OCI-LY1 (cell line): ENCODE measurements around the gene PKP3.
"Not testable (repeated sequence)": the region's sequence is repeated elsewhere in the genome, so short reads cannot be mapped to it uniquely, and the experiment has no call there.

Experiments used
- H2AFZ ChIP-seq: fragments of 200-600 bp; sonication (generic), shearing (Covaris generic); 2 replicates; pipeline ENCODE4 v1.6.0; 2014; ENCODE audit warnings: antibody characterized with exemption, mild to moderate bottlenecking, low read length
- H3F3A ChIP-seq: fragments of 200-600 bp; sonication (generic), shearing (Covaris generic); 2 replicates; pipeline ENCODE4 v1.6.0; 2014; ENCODE audit warnings: mild to moderate bottlenecking, antibody characterized with exemption, low read length, moderate library complexity; ENCODE audit not compliant: insufficient read depth
- H3K27ac ChIP-seq: fragments of 200-600 bp; sonication (generic); 2 replicates; pipeline ENCODE4 v1.5.1; 2014; ENCODE audit warnings: low read length, mixed run types, mild to moderate bottlenecking, low read depth; ENCODE audit not compliant: poor library complexity, severe bottlenecking
- H3K27me3 ChIP-seq: fragments of 200-600 bp; sonication (generic); 2 replicates; pipeline ENCODE4 v1.6.0; 2014; ENCODE audit warnings: antibody characterized with exemption, mild to moderate bottlenecking, low read length, moderate library complexity; ENCODE audit not compliant: insufficient read depth
- H3K36me3 ChIP-seq: fragments of 200-600 bp; sonication (generic); 2 replicates; pipeline ENCODE4 v1.6.1; 2014; ENCODE audit warnings: mild to moderate bottlenecking, antibody characterized with exemption, low read length, moderate library complexity, mixed read lengths; ENCODE audit not compliant: insufficient read depth
- H3K4me1 ChIP-seq: fragments of 200-600 bp; sonication (generic); 2 replicates; pipeline ENCODE4 v1.5.1; 2014; ENCODE audit warnings: mild to moderate bottlenecking, low read length, moderate library complexity; ENCODE audit not compliant: insufficient read depth, severe bottlenecking
- H3K4me2 ChIP-seq: fragments of 200-600 bp; sonication (generic), shearing (Covaris generic); 2 replicates; pipeline ENCODE4 v1.6.1; 2014; ENCODE audit warnings: low read length
- H3K4me3 ChIP-seq: fragments of 200-600 bp; sonication (generic); 2 replicates; pipeline ENCODE4 v1.5.1; 2014; ENCODE audit warnings: low read length, low read depth, mild to moderate bottlenecking, mixed read lengths; ENCODE audit not compliant: poor library complexity, severe bottlenecking
- H3K79me2 ChIP-seq: fragments of 200-600 bp; shearing (Covaris generic); 2 replicates; pipeline ENCODE4 v1.6.1; 2016; ENCODE audit warnings: mixed run types, low read length, mixed read lengths; ENCODE audit not compliant: insufficient read depth
- H3K9ac ChIP-seq: fragments of 200-600 bp; sonication (generic), shearing (Covaris generic); 2 replicates; pipeline ENCODE4 v1.6.1; 2014; ENCODE audit warnings: mild to moderate bottlenecking, low read length, mixed read lengths
- H3K9me2 ChIP-seq: fragments of 200-600 bp; sonication (generic), shearing (Covaris generic); 2 replicates; pipeline ENCODE4 v1.6.1; 2014; ENCODE audit warnings: low read depth, mild to moderate bottlenecking, low read length, mixed read lengths
- H3K9me3 ChIP-seq: fragments of 200-600 bp; shearing (Covaris generic); 2 replicates; pipeline ENCODE4 v1.6.1; 2014; ENCODE audit warnings: low read length, mixed read lengths
- H4K20me1 ChIP-seq: fragments of 200-600 bp; sonication (generic), shearing (Covaris generic); 2 replicates; pipeline ENCODE4 v1.6.0; 2016; ENCODE audit warnings: mild to moderate bottlenecking, low read length; ENCODE audit not compliant: insufficient read depth
- EZH2 ChIP-seq: fragments of 200-600 bp; sonication (generic), shearing (Covaris generic); IDR thresholded peaks from 2 replicates; pipeline ENCODE4 v1.8.0; 2017; ENCODE audit warnings: borderline replicate concordance, mixed run types, mild to moderate bottlenecking, antibody characterized with exemption, low read length, moderate library complexity, mixed read lengths
- TF ChIP-seq, protein P1 (sequence below): fragments of 200-600 bp; sonication (generic), shearing (Covaris generic); IDR thresholded peaks from 2 replicates; pipeline ENCODE4 v1.5.1; 2017; ENCODE audit warnings: mild to moderate bottlenecking, antibody characterized with exemption, low read length, moderate library complexity, mixed read lengths

Gene PKP3

GRCh38 chr11:433641-434040 lies 39.6 kb downstream of the PKP3 start:
- no peak overlapping the region for H3K9ac ChIP-seq
- H3K4me2 ChIP-seq, result no peak overlapping the region
- H3K79me2 ChIP-seq, result no peaks in the 10 kb centered on the region
- no peaks in the 10 kb centered on the region for H3K36me3 ChIP-seq
- no peaks in the 10 kb centered on the region for H3K9me3 ChIP-seq
- no peaks in the 10 kb centered on the region for H3F3A ChIP-seq
- TF ChIP-seq, protein P1, sequence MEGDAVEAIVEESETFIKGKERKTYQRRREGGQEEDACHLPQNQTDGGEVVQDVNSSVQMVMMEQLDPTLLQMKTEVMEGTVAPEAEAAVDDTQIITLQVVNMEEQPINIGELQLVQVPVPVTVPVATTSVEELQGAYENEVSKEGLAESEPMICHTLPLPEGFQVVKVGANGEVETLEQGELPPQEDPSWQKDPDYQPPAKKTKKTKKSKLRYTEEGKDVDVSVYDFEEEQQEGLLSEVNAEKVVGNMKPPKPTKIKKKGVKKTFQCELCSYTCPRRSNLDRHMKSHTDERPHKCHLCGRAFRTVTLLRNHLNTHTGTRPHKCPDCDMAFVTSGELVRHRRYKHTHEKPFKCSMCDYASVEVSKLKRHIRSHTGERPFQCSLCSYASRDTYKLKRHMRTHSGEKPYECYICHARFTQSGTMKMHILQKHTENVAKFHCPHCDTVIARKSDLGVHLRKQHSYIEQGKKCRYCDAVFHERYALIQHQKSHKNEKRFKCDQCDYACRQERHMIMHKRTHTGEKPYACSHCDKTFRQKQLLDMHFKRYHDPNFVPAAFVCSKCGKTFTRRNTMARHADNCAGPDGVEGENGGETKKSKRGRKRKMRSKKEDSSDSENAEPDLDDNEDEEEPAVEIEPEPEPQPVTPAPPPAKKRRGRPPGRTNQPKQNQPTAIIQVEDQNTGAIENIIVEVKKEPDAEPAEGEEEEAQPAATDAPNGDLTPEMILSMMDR, result no peak
- no peak for TF ChIP-seq EZH2
- no peak overlapping the region for H3K4me3 ChIP-seq
- H3K9me2 ChIP-seq, result no peaks in the 10 kb centered on the region
- no peaks in the 10 kb centered on the region for H4K20me1 ChIP-seq
- no peak overlapping the region for H3K27ac ChIP-seq
- peaks cover 9% of the 10 kb centered on the region for H3K27me3 ChIP-seq
- no peaks in the 10 kb centered on the region for H3K4me1 ChIP-seq
- no peak overlapping the region for H2AFZ ChIP-seq

DNA sequence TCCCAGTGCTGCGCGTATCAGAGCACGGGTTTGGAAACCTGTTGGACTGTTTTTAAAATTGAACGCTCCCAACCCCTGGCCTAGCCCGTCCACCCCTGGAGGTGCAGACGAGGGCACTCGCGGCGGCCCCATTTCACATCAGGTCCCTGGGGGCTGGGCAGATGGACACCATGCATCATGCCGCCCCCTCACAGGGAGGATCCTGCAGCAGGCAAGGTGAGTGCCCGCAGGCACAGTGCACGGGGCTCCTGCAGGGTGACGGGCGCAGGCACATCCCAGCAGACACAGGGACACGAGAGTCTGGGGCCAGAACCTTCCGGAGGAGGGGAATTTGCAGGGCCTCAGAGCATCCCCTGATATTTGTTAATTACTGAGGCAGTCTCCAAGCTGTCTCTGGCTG lies 40.5 kb downstream of the PKP3 start:
- Histone ChIP-seq H3K4me1 (no peaks in the 10 kb centered on the region), H3K27me3 (peaks cover 9% of the 10 kb centered on the region), H3K9me2 (no peaks in the 10 kb centered on the region), H3K9ac (no peak overlapping the region), H3F3A (no peaks in the 10 kb centered on the region), H3K4me3 (no peak overlapping the region), H3K9me3 (no peaks in the 10 kb centered on the region), H3K4me2 (no peak overlapping the region), H3K27ac (no peak overlapping the region), H4K20me1 (no peaks in the 10 kb centered on the region), H2AFZ (no peak overlapping the region), H3K79me2 (no peaks in the 10 kb centered on the region), H3K36me3 (no peaks in the 10 kb centered on the region)
- TF ChIP-seq, protein P1, result no peak

DNA sequence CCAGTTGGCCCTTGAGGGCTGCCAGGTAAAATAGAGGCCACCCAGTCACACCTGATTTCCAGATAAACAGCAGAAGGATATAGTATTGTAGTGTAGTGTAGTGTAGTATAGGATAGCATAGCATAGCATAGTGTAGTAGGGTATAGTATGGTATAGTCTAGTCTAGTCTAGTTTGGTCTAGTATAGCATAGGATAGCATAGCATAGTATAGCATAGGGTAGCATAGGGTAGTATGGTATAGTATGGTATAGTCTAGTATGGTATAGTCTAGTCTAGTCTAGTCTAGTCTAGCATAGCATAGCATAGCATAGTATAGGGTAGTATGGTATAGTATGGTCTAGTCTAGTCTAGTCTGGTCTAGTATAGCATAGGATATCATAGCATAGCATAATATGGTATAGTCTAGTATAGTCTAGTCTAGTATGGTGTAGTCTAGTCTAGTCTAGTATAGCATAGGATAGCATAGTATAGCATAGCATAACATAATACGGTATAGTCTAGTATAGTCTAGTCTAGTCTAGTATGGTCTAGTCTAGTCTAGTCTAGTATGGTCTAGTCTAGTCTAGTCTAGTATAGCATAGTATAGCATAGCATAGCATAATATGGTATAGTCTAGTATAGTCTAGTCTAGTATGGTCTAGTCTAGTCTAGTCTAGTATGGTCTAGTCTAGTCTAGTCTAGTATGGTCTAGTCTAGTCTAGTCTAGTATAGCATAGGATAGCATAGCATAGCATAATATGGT lies 41.2 kb downstream of the PKP3 start:
- not testable (repeated sequence) for H3K79me2 ChIP-seq, H3K36me3 ChIP-seq, H4K20me1 ChIP-seq, H3K4me3 ChIP-seq, H3K9me2 ChIP-seq, H3F3A ChIP-seq, H3K27me3 ChIP-seq, H3K9ac ChIP-seq, H3K27ac ChIP-seq, H2AFZ ChIP-seq, H3K4me2 ChIP-seq, H3K4me1 ChIP-seq, H3K9me3 ChIP-seq

DNA sequence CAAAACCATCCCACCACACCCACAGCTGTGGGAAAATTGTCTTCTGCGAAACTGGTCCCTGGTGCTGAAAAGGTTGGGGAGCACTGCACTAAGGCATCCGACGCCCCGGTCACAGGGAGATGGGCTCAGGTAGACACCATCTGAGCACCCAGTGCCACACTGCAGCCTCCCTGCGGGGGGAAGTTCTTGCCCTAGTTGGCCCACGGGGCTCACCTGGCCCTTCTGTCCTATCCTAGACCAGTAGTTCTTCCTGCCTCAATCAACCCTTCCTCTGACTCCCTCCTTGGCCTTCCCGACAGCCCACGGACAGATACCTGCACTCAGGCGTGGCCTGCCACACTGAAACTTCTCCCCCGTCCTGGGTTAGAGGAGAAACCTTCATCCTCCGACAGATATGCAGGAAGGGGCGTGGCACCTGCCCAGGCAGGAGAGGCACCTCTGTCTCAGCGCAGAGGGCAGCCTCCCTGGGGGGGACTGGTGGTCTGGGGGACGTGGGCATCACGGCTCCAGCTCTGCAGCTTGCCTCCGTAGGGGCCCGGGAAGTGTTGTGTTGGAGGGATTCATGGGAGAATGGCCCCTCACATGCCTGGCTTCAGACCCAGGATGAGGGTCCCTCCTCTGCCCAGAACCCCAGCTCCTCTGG lies 43.3 kb downstream of the PKP3 start:
- H3K36me3 ChIP-seq, result no peaks in the 10 kb centered on the region
- no peak overlapping the region for H3K9ac ChIP-seq
- H3F3A ChIP-seq, result no peaks in the 10 kb centered on the region
- H3K4me1 ChIP-seq, result peaks cover 8% of the 10 kb centered on the region
- no peak overlapping the region for H3K27ac ChIP-seq
- no peaks in the 10 kb centered on the region for H4K20me1 ChIP-seq
- no peak overlapping the region for H3K4me2 ChIP-seq
- H3K4me3 ChIP-seq, result no peak overlapping the region
- H2AFZ ChIP-seq, result no peak overlapping the region
- no peaks in the 10 kb centered on the region for H3K9me3 ChIP-seq
- TF ChIP-seq, protein P1, result no peak
- TF ChIP-seq EZH2, result no peak
- no peaks in the 10 kb centered on the region for H3K9me2 ChIP-seq
- H3K79me2 ChIP-seq, result no peaks in the 10 kb centered on the region
- H3K27me3 ChIP-seq, result peaks cover 13% of the 10 kb centered on the region
